Measurements from ENCODE around the gene STX16. TPM values are rescaled to one million over a fixed set of nuclear protein-coding genes. Genes with fewer than 3 reads are reported as not detected.
A peak's percentile ranks its signal among the peaks of the same experiment; 100 is the strongest.

STX16 gene
- total and polyA plus RNA-seq, 2 of the 13 experiments (the other 11 are each of a cell fraction or from before 2014, with no cell fraction given), result 28.0 to 72.7 TPM

DNA sequence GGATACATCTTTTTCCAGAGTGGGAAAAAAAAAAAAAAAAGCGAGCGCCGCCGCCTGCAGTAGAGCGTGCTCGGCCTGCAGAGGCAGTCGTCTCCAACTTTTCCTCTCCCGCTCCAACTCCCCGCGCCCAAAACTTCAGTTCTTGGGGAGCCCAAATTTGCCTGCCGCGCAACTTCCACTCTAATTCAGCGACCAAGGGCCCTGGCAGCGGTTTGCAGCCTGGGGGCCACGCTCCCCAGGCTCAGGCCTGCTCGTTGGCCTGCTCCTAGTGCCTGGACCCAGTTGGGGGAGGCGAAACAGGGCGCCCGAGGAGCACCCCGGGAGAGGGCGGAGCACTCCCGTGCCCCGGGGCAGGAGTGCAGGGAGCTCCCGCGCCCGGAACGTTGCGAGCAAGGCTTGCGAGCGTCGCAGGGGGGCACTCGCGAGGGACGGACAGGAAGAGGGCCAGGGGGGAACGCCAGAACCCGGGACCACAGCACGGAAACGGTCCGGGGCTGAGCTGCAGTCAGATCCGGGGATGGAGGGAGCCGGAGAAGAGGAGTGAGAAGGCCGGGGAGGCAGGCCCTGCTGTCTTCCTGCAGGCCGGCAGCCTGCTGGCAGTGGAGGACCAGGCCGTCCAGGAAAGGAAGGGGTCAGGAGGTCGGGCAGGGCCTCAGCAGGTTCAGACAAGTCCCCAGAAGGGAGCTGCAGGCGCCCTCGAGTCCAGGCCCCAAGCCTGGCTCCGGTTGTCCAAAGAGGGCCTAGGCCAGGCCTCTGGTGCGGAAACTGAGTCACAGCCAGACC is at the start of gene STX16 (continued):
- TF ChIP-seq, protein P1, sequence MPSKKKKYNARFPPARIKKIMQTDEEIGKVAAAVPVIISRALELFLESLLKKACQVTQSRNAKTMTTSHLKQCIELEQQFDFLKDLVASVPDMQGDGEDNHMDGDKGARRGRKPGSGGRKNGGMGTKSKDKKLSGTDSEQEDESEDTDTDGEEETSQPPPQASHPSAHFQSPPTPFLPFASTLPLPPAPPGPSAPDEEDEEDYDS (CRISPR knock-in tag; IDR thresholded peaks at IDR 0.05), result peak; percentile 82; the same call in 1 of the 2 replicates
- TF ChIP-seq TBP (CRISPR knock-in tag; IDR thresholded peaks at IDR 0.05) (peak; percentile 94), ZNF101 (CRISPR knock-in tag; IDR thresholded peaks at IDR 0.05; ENCODE audit: borderline replicate concordance, low read depth) (peak; percentile 98; the same call in 1 of the 2 replicates), U2AF1 (optimal IDR thresholded peaks at IDR 0.05; ENCODE audit: low read depth, low read length) (peak; percentile 99), DZIP1 (CRISPR knock-in tag; IDR thresholded peaks at IDR 0.05) (peak; percentile 78), ZNF777 (CRISPR knock-in tag; IDR thresholded peaks at IDR 0.05) (peak; percentile 89), ZNF143 (CRISPR knock-in tag; IDR thresholded peaks at IDR 0.05) (peak; percentile 82), PAX8 (CRISPR knock-in tag; IDR thresholded peaks at IDR 0.05; ENCODE audit: borderline replicate concordance) (peak; percentile 100), ZFP62 (CRISPR knock-in tag; IDR thresholded peaks at IDR 0.05) (peak; percentile 86), ZFY (CRISPR knock-in tag; IDR thresholded peaks at IDR 0.05) (peak; percentile 100), ZNF12 (CRISPR knock-in tag; IDR thresholded peaks at IDR 0.05) (peak; percentile 95), KDM2A (CRISPR knock-in tag; IDR thresholded peaks at IDR 0.05; ENCODE audit: borderline replicate concordance, low read depth) (peak; percentile 100), SAP130 (CRISPR knock-in tag; IDR thresholded peaks at IDR 0.05; ENCODE audit: low read depth) (peak; percentile 98)
- TF ChIP-seq, protein P2, sequence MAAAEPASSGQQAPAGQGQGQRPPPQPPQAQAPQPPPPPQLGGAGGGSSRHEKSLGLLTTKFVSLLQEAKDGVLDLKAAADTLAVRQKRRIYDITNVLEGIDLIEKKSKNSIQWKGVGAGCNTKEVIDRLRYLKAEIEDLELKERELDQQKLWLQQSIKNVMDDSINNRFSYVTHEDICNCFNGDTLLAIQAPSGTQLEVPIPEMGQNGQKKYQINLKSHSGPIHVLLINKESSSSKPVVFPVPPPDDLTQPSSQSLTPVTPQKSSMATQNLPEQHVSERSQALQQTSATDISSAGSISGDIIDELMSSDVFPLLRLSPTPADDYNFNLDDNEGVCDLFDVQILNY (CRISPR knock-in tag; conservative IDR thresholded peaks at IDR 0.05), result peak; percentile 86
- TF ChIP-seq, protein P3, sequence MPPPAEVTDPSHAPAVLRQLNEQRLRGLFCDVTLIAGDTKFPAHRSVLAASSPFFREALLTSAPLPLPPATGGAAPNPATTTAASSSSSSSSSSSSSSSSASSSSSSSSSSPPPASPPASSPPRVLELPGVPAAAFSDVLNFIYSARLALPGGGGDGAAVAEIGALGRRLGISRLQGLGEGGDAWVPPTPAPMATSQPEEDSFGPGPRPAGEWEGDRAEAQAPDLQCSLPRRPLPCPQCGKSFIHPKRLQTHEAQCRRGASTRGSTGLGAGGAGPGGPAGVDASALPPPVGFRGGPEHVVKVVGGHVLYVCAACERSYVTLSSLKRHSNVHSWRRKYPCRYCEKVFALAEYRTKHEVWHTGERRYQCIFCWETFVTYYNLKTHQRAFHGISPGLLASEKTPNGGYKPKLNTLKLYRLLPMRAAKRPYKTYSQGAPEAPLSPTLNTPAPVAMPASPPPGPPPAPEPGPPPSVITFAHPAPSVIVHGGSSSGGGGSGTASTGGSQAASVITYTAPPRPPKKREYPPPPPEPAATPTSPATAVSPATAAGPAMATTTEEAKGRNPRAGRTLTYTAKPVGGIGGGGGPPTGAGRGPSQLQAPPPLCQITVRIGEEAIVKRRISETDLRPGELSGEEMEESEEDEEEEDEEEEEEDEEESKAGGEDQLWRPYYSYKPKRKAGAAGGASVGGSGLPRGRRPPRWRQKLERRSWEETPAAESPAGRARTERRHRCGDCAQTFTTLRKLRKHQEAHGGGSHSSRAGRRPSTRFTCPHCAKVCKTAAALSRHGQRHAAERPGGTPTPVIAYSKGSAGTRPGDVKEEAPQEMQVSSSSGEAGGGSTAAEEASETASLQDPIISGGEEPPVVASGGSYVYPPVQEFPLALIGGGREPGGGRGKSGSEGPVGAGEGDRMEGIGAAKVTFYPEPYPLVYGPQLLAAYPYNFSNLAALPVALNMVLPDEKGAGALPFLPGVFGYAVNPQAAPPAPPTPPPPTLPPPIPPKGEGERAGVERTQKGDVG (CRISPR knock-in tag; IDR thresholded peaks at IDR 0.05; ENCODE audit: borderline replicate concordance), result peak; percentile 99; the same call in 1 of the 2 replicates
- TF ChIP-seq, protein P4, sequence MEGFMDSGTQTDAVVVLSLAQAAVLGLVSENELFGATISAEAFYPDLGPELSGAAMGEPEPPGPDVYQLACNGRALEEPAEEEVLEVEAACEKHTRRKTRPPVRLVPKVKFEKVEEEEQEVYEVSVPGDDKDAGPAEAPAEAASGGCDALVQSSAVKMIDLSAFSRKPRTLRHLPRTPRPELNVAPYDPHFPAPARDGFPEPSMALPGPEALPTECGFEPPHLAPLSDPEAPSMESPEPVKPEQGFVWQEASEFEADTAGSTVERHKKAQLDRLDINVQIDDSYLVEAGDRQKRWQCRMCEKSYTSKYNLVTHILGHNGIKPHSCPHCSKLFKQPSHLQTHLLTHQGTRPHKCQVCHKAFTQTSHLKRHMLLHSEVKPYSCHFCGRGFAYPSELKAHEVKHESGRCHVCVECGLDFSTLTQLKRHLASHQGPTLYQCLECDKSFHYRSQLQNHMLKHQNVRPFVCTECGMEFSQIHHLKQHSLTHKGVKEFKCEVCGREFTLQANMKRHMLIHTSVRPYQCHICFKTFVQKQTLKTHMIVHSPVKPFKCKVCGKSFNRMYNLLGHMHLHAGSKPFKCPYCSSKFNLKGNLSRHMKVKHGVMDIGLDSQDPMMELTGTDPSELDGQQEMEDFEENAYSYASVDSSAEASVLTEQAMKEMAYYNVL (CRISPR knock-in tag; IDR thresholded peaks at IDR 0.05; ENCODE audit: borderline replicate concordance), result peak; percentile 97
- TF ChIP-seq, protein P5, sequence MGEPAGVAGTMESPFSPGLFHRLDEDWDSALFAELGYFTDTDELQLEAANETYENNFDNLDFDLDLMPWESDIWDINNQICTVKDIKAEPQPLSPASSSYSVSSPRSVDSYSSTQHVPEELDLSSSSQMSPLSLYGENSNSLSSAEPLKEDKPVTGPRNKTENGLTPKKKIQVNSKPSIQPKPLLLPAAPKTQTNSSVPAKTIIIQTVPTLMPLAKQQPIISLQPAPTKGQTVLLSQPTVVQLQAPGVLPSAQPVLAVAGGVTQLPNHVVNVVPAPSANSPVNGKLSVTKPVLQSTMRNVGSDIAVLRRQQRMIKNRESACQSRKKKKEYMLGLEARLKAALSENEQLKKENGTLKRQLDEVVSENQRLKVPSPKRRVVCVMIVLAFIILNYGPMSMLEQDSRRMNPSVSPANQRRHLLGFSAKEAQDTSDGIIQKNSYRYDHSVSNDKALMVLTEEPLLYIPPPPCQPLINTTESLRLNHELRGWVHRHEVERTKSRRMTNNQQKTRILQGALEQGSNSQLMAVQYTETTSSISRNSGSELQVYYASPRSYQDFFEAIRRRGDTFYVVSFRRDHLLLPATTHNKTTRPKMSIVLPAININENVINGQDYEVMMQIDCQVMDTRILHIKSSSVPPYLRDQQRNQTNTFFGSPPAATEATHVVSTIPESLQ (CRISPR knock-in tag; conservative IDR thresholded peaks at IDR 0.05), result peak; percentile 94; the same call in 1 of the 2 replicates
